ENCODE measurements around the gene RASGRF2.

Gene RASGRF2

GRCh38 chr5:81222285-81222684, 262.1 kb downstream of the RASGRF2 start:
- no peaks in the 10 kb centered on the region for H3K9me3 ChIP-seq (ENCODE audit: control insufficient read depth, insufficient read depth, low read length)
- no peaks in the 10 kb centered on the region for H4K20me1 ChIP-seq (ENCODE audit: control insufficient read depth, insufficient read depth, low read depth, low read length)
- no peaks in the 10 kb centered on the region for H3F3A ChIP-seq (ENCODE audit: control insufficient read depth, insufficient read depth)
- H3K79me2 ChIP-seq (ENCODE audit: control insufficient read depth, low read length) = no peaks in the 10 kb centered on the region
- H3K9me2 ChIP-seq (replicated peaks; ENCODE audit: control insufficient read depth, low read length) = no peaks in the 10 kb centered on the region
- no peak overlapping the region for H3K27ac ChIP-seq (ENCODE audit: low read depth, low read length)
- H3K4me3 ChIP-seq (ENCODE audit: low read length) = no peak overlapping the region
- no peaks in the 10 kb centered on the region for H3K27me3 ChIP-seq (ENCODE audit: control insufficient read depth, low read length)
- TF ChIP-seq EZH2phosphoT487 (IDR thresholded peaks at IDR 0.05; ENCODE audit: borderline replicate concordance, low read length) = no peak
- H3K36me3 ChIP-seq (ENCODE audit: control insufficient read depth, low read length) = no peaks in the 10 kb centered on the region
- peaks cover 2% of the 10 kb centered on the region for H3K4me1 ChIP-seq (ENCODE audit: control insufficient read depth, low read length)
- no peak overlapping the region for H3K4me2 ChIP-seq (ENCODE audit: low read length)

GRCh38 chr5:81225463-81225862, 265.3 kb downstream of the RASGRF2 start:
- H4K20me1 ChIP-seq (ENCODE audit: control insufficient read depth, insufficient read depth, low read depth, low read length) = no peaks in the 10 kb centered on the region
- no peaks in the 10 kb centered on the region for H3K9me2 ChIP-seq (replicated peaks; ENCODE audit: control insufficient read depth, low read length)
- H3K9me3 ChIP-seq (ENCODE audit: control insufficient read depth, insufficient read depth, low read length) = no peaks in the 10 kb centered on the region
- TF ChIP-seq EZH2phosphoT487 (IDR thresholded peaks at IDR 0.05; ENCODE audit: borderline replicate concordance, low read length) (no peak), CTCF (IDR thresholded peaks at IDR 0.05; ENCODE audit: low read depth, low read length, poor library complexity, severe bottlenecking) (no peak)
- H3K36me3 ChIP-seq (ENCODE audit: control insufficient read depth, low read length) = no peaks in the 10 kb centered on the region
- H3K4me2 ChIP-seq (ENCODE audit: low read length) = no peak overlapping the region
- no peaks in the 10 kb centered on the region for H3K4me1 ChIP-seq (ENCODE audit: control insufficient read depth, low read length)
- H3K4me3 ChIP-seq (ENCODE audit: low read length) = no peak overlapping the region
- no peaks in the 10 kb centered on the region for H3F3A ChIP-seq (ENCODE audit: control insufficient read depth, insufficient read depth)
- H3K27ac ChIP-seq (ENCODE audit: low read depth, low read length) = no peak overlapping the region
- no peaks in the 10 kb centered on the region for H3K79me2 ChIP-seq (ENCODE audit: control insufficient read depth, low read length)
- H3K27me3 ChIP-seq (ENCODE audit: control insufficient read depth, low read length) = no peaks in the 10 kb centered on the region

- no peaks in the 10 kb centered on the region for H3K9me2 ChIP-seq (replicated peaks; ENCODE audit: control insufficient read depth, low read length)
- H3K4me1 ChIP-seq (ENCODE audit: control insufficient read depth, low read length) = no peaks in the 10 kb centered on the region
- H3K27me3 ChIP-seq (ENCODE audit: control insufficient read depth, low read length) = no peaks in the 10 kb centered on the region
- no peaks in the 10 kb centered on the region for H3K36me3 ChIP-seq (ENCODE audit: control insufficient read depth, low read length)
- H3K9me3 ChIP-seq (ENCODE audit: control insufficient read depth, insufficient read depth, low read length) = no peaks in the 10 kb centered on the region
- no peaks in the 10 kb centered on the region for H4K20me1 ChIP-seq (ENCODE audit: control insufficient read depth, insufficient read depth, low read depth, low read length)
- no peaks in the 10 kb centered on the region for H3F3A ChIP-seq (ENCODE audit: control insufficient read depth, insufficient read depth)
- H3K79me2 ChIP-seq (ENCODE audit: control insufficient read depth, low read length) = no peaks in the 10 kb centered on the region
- TF ChIP-seq EZH2phosphoT487 (IDR thresholded peaks at IDR 0.05; ENCODE audit: borderline replicate concordance, low read length) = no peak
- no peak for TF ChIP-seq CTCF (IDR thresholded peaks at IDR 0.05; ENCODE audit: low read depth, low read length, poor library complexity, severe bottlenecking)
- no peak overlapping the region for H3K4me3 ChIP-seq (ENCODE audit: low read length)
- H3K27ac ChIP-seq (ENCODE audit: low read depth, low read length) = no peak overlapping the region
- no peak overlapping the region for H3K4me2 ChIP-seq (ENCODE audit: low read length)
Observed at GRCh38 chr5:81226286-81226685, 266.1 kb downstream of the RASGRF2 start.

GRCh38 chr5:81226949-81227348, 266.8 kb downstream of the RASGRF2 start:
- no peak overlapping the region for H3K4me3 ChIP-seq (ENCODE audit: low read length)
- no peaks in the 10 kb centered on the region for H3K4me1 ChIP-seq (ENCODE audit: control insufficient read depth, low read length)
- H3K27ac ChIP-seq (ENCODE audit: low read depth, low read length) = no peak overlapping the region
- TF ChIP-seq CTCF (IDR thresholded peaks at IDR 0.05; ENCODE audit: low read depth, low read length, poor library complexity, severe bottlenecking) (no peak), EZH2phosphoT487 (IDR thresholded peaks at IDR 0.05; ENCODE audit: borderline replicate concordance, low read length) (no peak)
- H3F3A ChIP-seq (ENCODE audit: control insufficient read depth, insufficient read depth) = no peaks in the 10 kb centered on the region
- no peaks in the 10 kb centered on the region for H3K36me3 ChIP-seq (ENCODE audit: control insufficient read depth, low read length)
- no peaks in the 10 kb centered on the region for H4K20me1 ChIP-seq (ENCODE audit: control insufficient read depth, insufficient read depth, low read depth, low read length)
- H3K79me2 ChIP-seq (ENCODE audit: control insufficient read depth, low read length) = no peaks in the 10 kb centered on the region
- H3K4me2 ChIP-seq (ENCODE audit: low read length) = no peak overlapping the region
- no peaks in the 10 kb centered on the region for H3K9me2 ChIP-seq (replicated peaks; ENCODE audit: control insufficient read depth, low read length)
- H3K9me3 ChIP-seq (ENCODE audit: control insufficient read depth, insufficient read depth, low read length) = no peaks in the 10 kb centered on the region
- H3K27me3 ChIP-seq (ENCODE audit: control insufficient read depth, low read length) = no peaks in the 10 kb centered on the region
